Measurements from ENCODE around the gene HDDC2.

HDDC2 gene

DNA sequence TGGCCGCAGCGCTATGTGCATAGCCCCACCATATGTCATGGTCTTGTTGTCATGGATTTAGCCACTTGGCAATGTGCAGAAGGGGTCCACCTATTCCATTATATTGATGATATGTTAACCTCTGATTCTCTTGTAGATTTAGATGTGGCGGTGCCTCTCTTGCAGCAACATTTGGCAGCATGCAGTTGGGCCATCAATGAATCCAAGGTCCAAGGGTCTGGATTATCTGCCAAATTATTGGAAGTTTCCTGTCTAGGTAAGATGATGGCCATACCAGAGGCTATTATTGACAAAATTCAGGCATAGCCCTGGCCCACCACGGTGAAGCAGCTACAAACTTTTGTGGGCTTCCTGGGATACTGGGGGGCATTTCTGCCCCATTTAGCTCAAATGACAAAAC is 31.4 kb downstream of the HDDC2 start:
- H2AFZ ChIP-seq (ENCODE audit: low read length, unreplicated experiment), result no peak overlapping the region
- no peaks in the 10 kb centered on the region for H3K4me1 ChIP-seq (ENCODE audit: control insufficient read depth, insufficient read depth, low read length, unreplicated experiment)
- peaks cover 9% of the 10 kb centered on the region; the same call in 1 of the 2 replicates for H3K36me3 ChIP-seq (ENCODE audit: insufficient read depth, low read length)
- H3K27ac ChIP-seq (ENCODE audit: low read depth, low read length), result no peak overlapping the region
- no peak overlapping the region for H3K4me3 ChIP-seq (ENCODE audit: low read depth, low read length)
- no peaks in the 10 kb centered on the region for H3K27me3 ChIP-seq (ENCODE audit: insufficient read depth, low read length)
- no peaks in the 10 kb centered on the region for H3K79me2 ChIP-seq (ENCODE audit: control insufficient read depth, insufficient read depth, low read length, unreplicated experiment)

DNA sequence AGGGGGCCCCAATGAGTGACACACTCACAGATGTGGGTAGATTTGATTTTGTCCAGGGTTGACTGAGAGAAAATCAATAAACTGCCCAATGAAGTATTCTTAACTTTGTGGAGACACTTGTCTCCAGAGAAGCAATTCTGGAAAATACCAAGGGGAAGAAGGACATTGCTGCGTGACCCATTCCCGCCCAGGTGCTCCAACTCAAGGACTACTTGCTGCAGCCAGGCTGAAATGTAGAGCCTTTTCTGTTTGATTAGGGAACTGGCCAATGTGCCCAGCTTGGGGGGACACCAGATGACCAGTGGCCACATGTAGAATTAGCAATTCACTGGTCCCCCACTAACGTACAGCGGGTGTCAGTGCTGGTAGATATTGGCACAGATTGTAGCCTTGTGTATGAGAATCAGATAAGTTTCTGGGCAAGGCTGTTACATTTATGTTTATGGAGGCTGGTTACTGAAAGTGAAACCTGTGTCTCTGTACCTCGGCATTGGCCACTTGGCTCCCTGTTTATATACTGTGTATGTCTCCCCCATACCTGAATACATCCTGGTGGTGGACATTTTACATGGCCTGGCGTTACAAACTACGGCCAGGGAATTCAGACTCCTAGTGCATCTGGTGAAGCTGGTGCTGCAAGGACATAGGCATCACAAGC is 32.3 kb downstream of the HDDC2 start:
- no peak overlapping the region for H2AFZ ChIP-seq (ENCODE audit: low read length, unreplicated experiment)
- no peaks in the 10 kb centered on the region for H3K27me3 ChIP-seq (ENCODE audit: insufficient read depth, low read length)
- no peaks in the 10 kb centered on the region for H3K4me1 ChIP-seq (ENCODE audit: control insufficient read depth, insufficient read depth, low read length, unreplicated experiment)
- no peak overlapping the region for H3K27ac ChIP-seq (ENCODE audit: low read depth, low read length)
- H3K36me3 ChIP-seq (ENCODE audit: insufficient read depth, low read length), result peaks cover 9% of the 10 kb centered on the region; the same call in 1 of the 2 replicates
- no peaks in the 10 kb centered on the region for H3K79me2 ChIP-seq (ENCODE audit: control insufficient read depth, insufficient read depth, low read length, unreplicated experiment)
- H3K4me3 ChIP-seq (ENCODE audit: low read depth, low read length), result no peak overlapping the region

DNA sequence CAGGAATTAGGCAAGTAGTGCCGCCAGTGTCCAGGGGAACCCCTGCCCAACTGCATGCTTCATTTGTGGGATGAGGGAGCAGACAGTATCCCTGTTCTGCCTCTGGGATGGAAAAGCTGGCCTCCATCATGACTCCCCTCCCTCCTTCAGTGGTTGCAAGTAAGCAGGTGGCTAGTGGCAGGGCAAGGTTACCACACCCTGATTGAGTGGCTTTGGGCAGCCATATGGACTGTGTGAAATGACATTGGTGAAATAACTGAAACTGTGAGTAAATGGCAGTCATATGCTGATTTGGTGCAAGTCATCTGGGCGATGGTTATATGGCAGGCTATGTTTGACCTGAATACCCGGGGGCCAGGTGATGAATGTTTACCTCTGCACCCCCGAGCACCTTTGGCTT is 33.0 kb downstream of the HDDC2 start:
- Histone ChIP-seq H3K79me2 (ENCODE audit: control insufficient read depth, insufficient read depth, low read length, unreplicated experiment) (no peaks in the 10 kb centered on the region), H3K27ac (ENCODE audit: low read depth, low read length) (no peak overlapping the region), H2AFZ (ENCODE audit: low read length, unreplicated experiment) (no peak overlapping the region), H3K4me3 (ENCODE audit: low read depth, low read length) (no peak overlapping the region), H3K4me1 (ENCODE audit: control insufficient read depth, insufficient read depth, low read length, unreplicated experiment) (no peaks in the 10 kb centered on the region), H3K27me3 (ENCODE audit: insufficient read depth, low read length) (no peaks in the 10 kb centered on the region), H3K36me3 (ENCODE audit: insufficient read depth, low read length) (peaks cover 9% of the 10 kb centered on the region; the same call in 1 of the 2 replicates)

DNA sequence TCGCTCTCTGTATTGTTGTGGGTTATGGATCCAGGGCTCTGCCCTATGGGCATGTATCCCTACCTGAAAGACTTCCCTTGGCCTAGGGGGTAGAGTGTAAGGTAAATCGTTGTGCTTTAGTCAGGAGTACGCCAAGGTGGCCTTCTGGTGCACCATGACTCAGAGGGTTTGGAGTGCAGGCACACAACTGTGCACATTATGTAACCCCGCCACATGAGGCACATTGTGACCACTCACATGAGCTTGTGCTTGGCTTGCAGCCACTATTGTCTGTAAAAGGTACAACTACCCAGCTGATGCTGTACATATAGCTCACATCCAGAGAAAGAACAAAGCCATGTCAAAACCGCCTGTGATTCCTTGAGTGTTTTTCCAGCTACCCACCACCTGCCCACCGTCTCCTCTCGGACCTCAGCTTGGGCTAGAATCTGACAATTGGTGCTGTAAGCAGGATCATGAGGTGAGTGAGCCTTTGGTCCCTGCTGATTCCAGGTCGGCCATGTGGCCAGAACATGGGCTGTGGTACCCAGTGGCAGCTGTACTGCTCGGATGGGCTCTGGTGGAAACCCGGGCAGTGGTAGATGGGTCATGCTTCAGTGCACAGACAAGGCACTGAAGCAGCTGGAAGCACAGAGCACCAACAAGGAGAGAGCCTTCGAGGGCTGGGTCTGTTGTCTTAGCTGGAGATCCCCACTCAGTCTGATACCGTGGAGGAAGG is 33.8 kb downstream of the HDDC2 start:
- Histone ChIP-seq H3K27me3 (ENCODE audit: insufficient read depth, low read length) (no peaks in the 10 kb centered on the region), H3K36me3 (ENCODE audit: insufficient read depth, low read length) (peaks cover 9% of the 10 kb centered on the region; the same call in 1 of the 2 replicates), H2AFZ (ENCODE audit: low read length, unreplicated experiment) (no peak overlapping the region), H3K4me1 (ENCODE audit: control insufficient read depth, insufficient read depth, low read length, unreplicated experiment) (peaks cover 3% of the 10 kb centered on the region), H3K27ac (ENCODE audit: low read depth, low read length) (no peak overlapping the region), H3K4me3 (ENCODE audit: low read depth, low read length) (no peak overlapping the region), H3K79me2 (ENCODE audit: control insufficient read depth, insufficient read depth, low read length, unreplicated experiment) (no peaks in the 10 kb centered on the region)

DNA sequence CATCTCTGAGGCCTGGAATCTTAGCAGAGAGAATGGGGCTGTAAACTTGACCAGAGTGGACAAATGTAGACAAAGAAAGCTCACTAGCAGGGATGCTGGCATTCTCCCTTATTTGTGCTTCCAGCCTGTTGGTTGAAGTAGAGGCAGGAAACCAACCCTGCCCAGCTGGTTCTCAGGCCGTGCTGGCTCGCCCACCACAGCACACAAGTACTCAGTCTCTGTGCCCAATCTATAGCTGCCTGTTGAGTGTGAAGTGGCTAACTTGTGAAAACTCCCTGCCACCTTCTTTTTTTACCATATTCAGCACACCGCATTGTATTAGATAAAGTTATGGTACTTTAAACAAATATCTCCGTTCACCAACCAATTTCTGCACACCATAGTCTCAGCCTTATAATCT is 37.3 kb downstream of the HDDC2 start:
- H2AFZ ChIP-seq (ENCODE audit: low read length, unreplicated experiment), result no peak overlapping the region
- no peaks in the 10 kb centered on the region for H3K79me2 ChIP-seq (ENCODE audit: control insufficient read depth, insufficient read depth, low read length, unreplicated experiment)
- peaks cover 17% of the 10 kb centered on the region for H3K4me1 ChIP-seq (ENCODE audit: control insufficient read depth, insufficient read depth, low read length, unreplicated experiment)
- H3K27me3 ChIP-seq (ENCODE audit: insufficient read depth, low read length), result no peaks in the 10 kb centered on the region
- H3K36me3 ChIP-seq (ENCODE audit: insufficient read depth, low read length), result no peaks in the 10 kb centered on the region
- no peak overlapping the region for H3K4me3 ChIP-seq (ENCODE audit: low read depth, low read length)
- H3K27ac ChIP-seq (ENCODE audit: low read depth, low read length), result no peak overlapping the region

DNA sequence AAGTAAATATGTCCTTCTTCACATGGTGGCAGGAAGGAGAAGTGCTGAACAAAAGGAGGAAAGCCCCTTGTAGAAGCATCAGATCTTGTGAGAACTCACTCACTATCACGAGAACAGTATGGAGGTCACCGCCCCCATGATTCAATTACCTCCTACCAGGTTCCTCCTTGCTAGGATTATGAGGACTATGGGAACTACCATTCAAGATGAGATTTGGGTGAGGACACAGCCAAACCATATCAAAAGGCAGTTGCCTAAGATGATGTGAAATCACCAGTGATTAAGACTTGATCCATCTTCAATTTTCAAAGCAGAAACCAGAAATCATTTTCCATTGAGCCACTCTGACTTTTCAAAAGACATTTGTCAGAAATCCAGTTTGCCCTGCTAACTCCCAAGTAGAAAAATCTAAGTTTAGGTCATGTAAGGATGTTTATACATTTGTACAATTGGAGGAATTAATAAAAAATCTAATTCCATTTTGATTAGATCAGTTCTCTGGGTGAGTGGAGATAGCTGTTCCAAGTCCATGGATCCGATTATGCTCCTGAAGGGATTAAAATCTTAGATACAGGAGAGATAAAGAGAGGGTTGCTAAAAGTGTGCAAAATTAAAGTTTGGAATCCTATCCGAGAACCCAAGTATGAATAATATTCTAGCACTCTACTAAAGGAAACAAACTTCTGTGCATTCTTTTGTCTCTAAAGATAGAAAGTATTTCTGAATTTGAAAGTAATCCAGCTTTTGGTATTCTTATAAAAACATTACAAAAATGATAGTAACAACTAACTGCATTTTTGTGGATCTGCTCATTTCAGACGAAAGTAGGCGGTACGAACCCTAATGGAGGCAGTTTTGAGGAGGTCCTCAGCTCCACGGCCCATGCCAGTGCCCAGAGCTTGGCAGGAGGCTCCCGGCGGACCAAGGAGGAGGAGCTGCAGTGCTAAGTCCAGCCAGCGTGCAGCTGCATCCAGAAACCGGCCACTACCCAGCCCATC is 39.5 kb downstream of the HDDC2 start:
- Histone ChIP-seq H3K4me3 (ENCODE audit: low read depth, low read length) (peak overlapping the region; percentile 65), H2AFZ (ENCODE audit: low read length, unreplicated experiment) (peak overlapping the region; percentile 68), H3K36me3 (ENCODE audit: insufficient read depth, low read length) (no peaks in the 10 kb centered on the region), H3K27me3 (ENCODE audit: insufficient read depth, low read length) (no peaks in the 10 kb centered on the region), H3K4me1 (ENCODE audit: control insufficient read depth, insufficient read depth, low read length, unreplicated experiment) (peaks cover 23% of the 10 kb centered on the region), H3K27ac (ENCODE audit: low read depth, low read length) (peak overlapping the region; percentile 76), H3K79me2 (ENCODE audit: control insufficient read depth, insufficient read depth, low read length, unreplicated experiment) (no peaks in the 10 kb centered on the region)

DNA sequence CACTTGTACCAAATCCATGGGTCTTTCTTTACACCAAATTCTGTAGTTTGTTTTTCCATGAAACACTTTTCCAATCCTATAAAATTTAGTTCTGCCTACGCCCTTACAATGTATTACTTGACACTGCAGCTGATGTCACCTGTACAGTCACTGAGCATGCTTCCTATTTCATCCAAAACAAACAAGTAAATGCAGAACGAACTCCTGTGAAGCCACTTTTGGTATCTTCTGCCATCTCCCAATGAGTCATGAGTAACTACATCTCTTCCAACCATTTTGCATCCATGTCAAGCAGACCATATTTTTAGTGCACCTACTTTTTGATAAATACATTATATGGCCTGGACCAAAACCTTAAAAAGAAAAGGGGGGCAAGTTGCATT is 42.4 kb downstream of the HDDC2 start:
- no peaks in the 10 kb centered on the region for H3K27me3 ChIP-seq (ENCODE audit: insufficient read depth, low read length)
- H2AFZ ChIP-seq (ENCODE audit: low read length, unreplicated experiment), result no peak overlapping the region
- peaks cover 26% of the 10 kb centered on the region for H3K4me1 ChIP-seq (ENCODE audit: control insufficient read depth, insufficient read depth, low read length, unreplicated experiment)
- H3K79me2 ChIP-seq (ENCODE audit: control insufficient read depth, insufficient read depth, low read length, unreplicated experiment), result no peaks in the 10 kb centered on the region
- no peaks in the 10 kb centered on the region for H3K36me3 ChIP-seq (ENCODE audit: insufficient read depth, low read length)
- no peak overlapping the region for H3K27ac ChIP-seq (ENCODE audit: low read depth, low read length)
- no peak overlapping the region for H3K4me3 ChIP-seq (ENCODE audit: low read depth, low read length)

DNA sequence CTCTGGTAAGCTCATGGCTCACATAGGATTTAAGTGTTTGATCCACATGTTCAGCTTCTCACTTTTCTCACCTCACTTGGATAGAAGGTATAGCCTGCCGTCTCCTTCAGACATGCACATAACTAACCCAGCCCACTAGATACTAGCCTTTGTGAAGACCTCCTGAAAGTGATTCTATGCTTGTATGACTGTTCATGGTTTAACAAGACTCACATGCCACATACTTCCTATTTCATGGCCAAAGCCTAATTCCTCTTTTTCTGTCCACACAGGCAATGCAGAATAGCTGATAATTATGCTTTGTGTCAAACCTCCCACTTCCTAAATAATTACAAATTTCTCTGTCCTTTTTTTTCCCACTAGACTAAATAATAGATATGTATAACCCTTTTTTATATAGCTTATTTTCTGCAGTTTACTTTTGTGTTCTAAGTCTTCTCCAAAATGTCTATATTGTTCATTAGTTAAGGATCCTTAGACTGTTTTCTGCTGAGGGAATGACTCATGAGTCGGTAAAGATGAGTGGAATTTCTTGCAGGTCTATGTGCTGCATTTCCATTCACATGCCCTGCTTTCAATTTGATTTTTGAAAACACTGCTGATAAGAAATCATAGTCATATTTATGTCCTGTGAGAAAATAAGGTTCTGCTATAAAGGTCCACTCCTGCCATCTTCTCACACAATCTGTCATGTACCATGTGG is 43.0 kb downstream of the HDDC2 start:
- Histone ChIP-seq H2AFZ (ENCODE audit: low read length, unreplicated experiment) (no peak overlapping the region), H3K79me2 (ENCODE audit: control insufficient read depth, insufficient read depth, low read length, unreplicated experiment) (no peaks in the 10 kb centered on the region), H3K36me3 (ENCODE audit: insufficient read depth, low read length) (no peaks in the 10 kb centered on the region), H3K27me3 (ENCODE audit: insufficient read depth, low read length) (no peaks in the 10 kb centered on the region), H3K4me3 (ENCODE audit: low read depth, low read length) (no peak overlapping the region), H3K4me1 (ENCODE audit: control insufficient read depth, insufficient read depth, low read length, unreplicated experiment) (peaks cover 26% of the 10 kb centered on the region), H3K27ac (ENCODE audit: low read depth, low read length) (no peak overlapping the region)

DNA sequence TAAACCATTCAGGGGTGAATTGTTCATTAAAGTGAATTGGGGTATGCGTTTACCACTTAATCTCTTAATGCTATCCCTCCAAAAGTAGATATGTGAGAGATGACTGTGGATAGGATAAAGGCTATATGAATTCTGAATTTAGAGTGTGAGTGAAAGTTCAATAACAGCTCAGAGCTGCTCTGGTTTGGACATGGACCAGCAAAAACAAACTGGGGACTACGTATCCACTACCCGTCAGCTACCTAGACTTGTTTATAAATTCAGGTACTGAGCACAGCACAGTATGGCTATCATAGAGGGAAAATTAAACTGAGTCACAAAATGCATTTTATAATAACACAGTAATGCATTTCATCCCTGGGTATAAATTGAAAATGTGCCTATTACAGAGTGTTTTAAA is 44.4 kb downstream of the HDDC2 start:
- Histone ChIP-seq H3K4me3 (ENCODE audit: low read depth, low read length) (no peak overlapping the region), H3K27me3 (ENCODE audit: insufficient read depth, low read length) (no peaks in the 10 kb centered on the region), H3K4me1 (ENCODE audit: control insufficient read depth, insufficient read depth, low read length, unreplicated experiment) (peaks cover 17% of the 10 kb centered on the region), H2AFZ (ENCODE audit: low read length, unreplicated experiment) (no peak overlapping the region), H3K79me2 (ENCODE audit: control insufficient read depth, insufficient read depth, low read length, unreplicated experiment) (no peaks in the 10 kb centered on the region), H3K36me3 (ENCODE audit: insufficient read depth, low read length) (no peaks in the 10 kb centered on the region), H3K27ac (ENCODE audit: low read depth, low read length) (no peak overlapping the region)

DNA sequence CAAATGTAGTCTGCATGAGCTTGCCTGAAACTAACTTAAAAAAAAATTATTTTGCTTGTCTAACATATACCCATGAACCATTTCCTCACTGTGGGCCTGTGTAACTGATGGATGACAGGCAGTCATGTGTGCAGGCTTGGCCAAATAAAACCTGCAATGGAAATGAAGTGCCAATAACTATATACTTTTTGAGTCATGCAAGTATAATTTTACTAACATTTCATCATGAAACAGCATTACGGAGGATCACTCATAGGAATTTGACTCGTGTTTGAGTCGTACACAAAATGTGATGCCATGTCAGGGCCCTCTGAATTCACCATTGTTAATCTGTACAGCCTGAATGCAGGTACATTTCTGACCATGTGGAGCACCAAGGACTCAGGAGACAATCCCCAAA is 46.6 kb downstream of the HDDC2 start:
- Histone ChIP-seq H3K27ac (ENCODE audit: low read depth, low read length) (no peak overlapping the region), H2AFZ (ENCODE audit: low read length, unreplicated experiment) (no peak overlapping the region), H3K4me3 (ENCODE audit: low read depth, low read length) (no peak overlapping the region), H3K36me3 (ENCODE audit: insufficient read depth, low read length) (no peaks in the 10 kb centered on the region), H3K27me3 (ENCODE audit: insufficient read depth, low read length) (no peaks in the 10 kb centered on the region), H3K4me1 (ENCODE audit: control insufficient read depth, insufficient read depth, low read length, unreplicated experiment) (peaks cover 9% of the 10 kb centered on the region), H3K79me2 (ENCODE audit: control insufficient read depth, insufficient read depth, low read length, unreplicated experiment) (no peaks in the 10 kb centered on the region)
